ENCODE results near the gene UBE2L5.

Gene UBE2L5

DNA sequence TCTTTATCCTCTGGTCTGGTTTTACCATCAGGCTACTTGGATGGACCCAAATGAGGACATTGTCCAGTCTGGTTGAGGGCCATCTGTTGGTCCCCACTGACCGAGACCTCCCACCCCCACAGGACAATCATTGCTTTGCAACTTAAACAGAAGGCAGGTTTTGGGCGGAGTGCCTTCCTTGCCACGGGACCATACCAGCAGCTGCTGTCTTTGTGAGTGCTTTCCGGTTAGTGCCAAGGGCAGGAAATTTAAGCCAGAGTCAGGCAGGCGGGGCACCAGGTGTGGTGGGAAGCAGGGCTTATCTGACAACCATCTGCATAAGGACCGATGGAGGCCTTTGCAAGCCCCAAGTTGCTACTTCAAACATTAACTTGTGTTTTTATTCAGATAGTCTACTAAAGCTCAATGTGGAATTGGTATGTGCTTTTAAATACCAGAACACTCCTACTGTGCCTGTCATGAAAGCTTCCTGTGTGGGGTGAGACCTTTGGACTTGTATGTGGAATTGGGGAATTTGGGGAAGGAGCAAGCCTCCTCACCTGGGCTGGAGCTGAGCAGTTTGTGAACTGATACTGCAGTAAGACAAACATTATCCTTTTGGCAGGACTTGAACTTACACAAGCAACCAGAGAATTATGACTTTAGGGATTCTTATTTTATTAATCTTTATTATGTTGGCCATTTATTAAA lies 39.3 kb upstream of the UBE2L5 start:
- no peak overlapping the region for H3K4ac ChIP-seq (ENCODE audit: low read length)

DNA sequence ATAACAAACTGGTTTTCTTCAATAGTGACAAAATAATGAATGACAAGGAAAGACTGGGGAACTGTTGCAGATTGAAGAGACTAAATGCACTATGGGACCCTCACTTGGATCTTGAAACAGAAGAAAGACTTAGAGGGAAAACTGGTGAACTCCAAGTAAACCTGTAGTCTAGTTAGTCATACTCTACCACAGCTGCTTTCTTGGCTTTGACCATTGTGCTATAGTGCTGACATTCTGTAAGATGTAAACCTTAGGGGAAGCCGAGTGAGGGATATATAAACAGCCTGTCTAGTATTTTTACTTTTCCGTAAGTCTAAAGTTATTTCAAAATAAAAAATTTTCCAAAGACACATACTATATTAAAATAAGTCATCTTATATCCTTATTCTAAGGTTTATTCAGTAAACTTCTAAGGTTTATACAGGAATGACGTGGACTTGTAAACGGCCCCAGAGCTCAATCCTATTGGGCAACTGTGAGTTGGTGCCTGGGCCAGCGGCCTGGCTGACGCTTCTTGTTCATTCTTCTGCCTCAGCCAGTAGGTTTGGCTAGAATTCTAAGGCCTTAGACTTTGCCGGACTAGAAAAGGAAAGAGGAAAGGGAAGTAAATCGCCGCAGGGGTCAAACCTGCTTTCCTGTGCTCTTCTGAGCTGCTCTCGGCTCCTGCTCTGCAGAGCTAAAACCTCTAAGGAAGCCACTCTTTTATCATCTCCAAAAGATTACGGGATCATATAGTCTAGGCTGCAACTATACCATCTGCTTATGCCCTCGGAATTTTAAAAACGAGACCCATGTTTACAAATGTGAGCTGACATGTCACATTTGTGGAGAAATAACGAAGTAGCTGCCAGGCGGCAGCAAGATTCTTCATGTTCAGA lies 33.6 kb upstream of the UBE2L5 start:
- H2BK12ac ChIP-seq (ENCODE audit: low read length) = no peak overlapping the region
- peak overlapping the region; percentile 42 for H2AFZ ChIP-seq (ENCODE audit: low read length)
- H3K4me2 ChIP-seq (ENCODE audit: insufficient read depth, low read length, poor library complexity, severe bottlenecking) = no peak overlapping the region
- H3K9ac ChIP-seq (ENCODE audit: low read depth, low read length, poor library complexity) = no peak overlapping the region
- no peak overlapping the region for H2BK5ac ChIP-seq (ENCODE audit: low read length)
- no peak overlapping the region for H2AK5ac ChIP-seq (ENCODE audit: low read depth, low read length)
- peaks cover 0 to 8% (median 0%) of the 10 kb centered on the region in 3 experiments for H3K27me3 ChIP-seq (ENCODE audit: control insufficient read depth in 3 of 3, insufficient read depth in 3 of 3, low read depth in 1 of 3, low read length in 3 of 3)
- no peak overlapping the region for H2BK15ac ChIP-seq (ENCODE audit: low read length)
- H3K9me3 ChIP-seq (replicated peaks in 1 of 2; ENCODE audit: control insufficient read depth in 2 of 2, insufficient read depth in 1 of 2, low read depth in 1 of 2, low read length in 2 of 2) = no peaks in the 10 kb centered on the region
- WGBS, 2 donors (ENCODE audit: extremely low coverage in 2 of 2, insufficient read length in 2 of 2, insufficient replicate concordance in 1 of 2) = no CpG with 5 or more reads among the region's 15 CpGs
- H3K36me3 ChIP-seq (replicated peaks in 1 of 2; ENCODE audit: control insufficient read depth in 2 of 2, insufficient read depth in 2 of 2, low read length in 2 of 2) = no peaks in the 10 kb centered on the region
- DNase-seq (ENCODE audit: low spot score) = no peak
- H3K4me1 ChIP-seq (ENCODE audit: control insufficient read depth in 2 of 2, insufficient read depth in 1 of 2, low read depth in 1 of 2, low read length in 2 of 2) = no peaks in the 10 kb centered on the region
- H3K27ac ChIP-seq (replicated peaks; ENCODE audit: low read length) = no peak overlapping the region
- H4K91ac ChIP-seq (ENCODE audit: low read depth, low read length, poor library complexity) = no peak overlapping the region
- H3K18ac ChIP-seq (ENCODE audit: low read length) = no peak overlapping the region
- H4K8ac ChIP-seq (ENCODE audit: low read depth, low read length) = no peak overlapping the region
- H3K14ac ChIP-seq (ENCODE audit: low read length) = no peak overlapping the region
- H3K4me3 ChIP-seq (ENCODE audit: low read length in 2 of 2) = no peak overlapping the region
- H3K79me1 ChIP-seq (ENCODE audit: low read depth, low read length) = no peaks in the 10 kb centered on the region
- no peak overlapping the region for H3K4ac ChIP-seq (ENCODE audit: low read length)
- no peak overlapping the region for H3K23ac ChIP-seq (ENCODE audit: low read depth, low read length, poor library complexity)
- H2BK120ac ChIP-seq (ENCODE audit: low read depth, low read length) = no peak overlapping the region

More for the DNA sequence above, 39.3 kb upstream of the UBE2L5 start:
- Histone ChIP-seq H2AFZ (ENCODE audit: low read length) (no peak overlapping the region), H3K14ac (ENCODE audit: low read length) (no peak overlapping the region), H3K27ac (replicated peaks; ENCODE audit: low read length) (no peak overlapping the region), H3K4me3 (ENCODE audit: low read length in 2 of 2) (no peak overlapping the region), H3K27me3 (ENCODE audit: control insufficient read depth in 3 of 3, insufficient read depth in 3 of 3, low read depth in 1 of 3, low read length in 3 of 3) (peaks cover 0 to 6% (median 0%) of the 10 kb centered on the region in 3 experiments), H3K23ac (ENCODE audit: low read depth, low read length, poor library complexity) (no peak overlapping the region), H2BK5ac (ENCODE audit: low read length) (no peak overlapping the region), H4K8ac (ENCODE audit: low read depth, low read length) (no peak overlapping the region), H2BK12ac (ENCODE audit: low read length) (no peak overlapping the region), H2AK5ac (ENCODE audit: low read depth, low read length) (no peak overlapping the region), H3K9ac (ENCODE audit: low read depth, low read length, poor library complexity) (no peak overlapping the region), H2BK15ac (ENCODE audit: low read length) (no peak overlapping the region), H4K91ac (ENCODE audit: low read depth, low read length, poor library complexity) (no peak overlapping the region), H2BK120ac (ENCODE audit: low read depth, low read length) (no peak overlapping the region), H3K36me3 (replicated peaks in 1 of 2; ENCODE audit: control insufficient read depth in 2 of 2, insufficient read depth in 2 of 2, low read length in 2 of 2) (no peaks in the 10 kb centered on the region), H3K4me2 (ENCODE audit: insufficient read depth, low read length, poor library complexity, severe bottlenecking) (no peak overlapping the region), H3K9me3 (replicated peaks in 1 of 2; ENCODE audit: control insufficient read depth in 2 of 2, insufficient read depth in 1 of 2, low read depth in 1 of 2, low read length in 2 of 2) (no peaks in the 10 kb centered on the region), H3K4me1 (ENCODE audit: control insufficient read depth in 2 of 2, insufficient read depth in 1 of 2, low read depth in 1 of 2, low read length in 2 of 2) (peaks cover 0 to 2% of the 10 kb centered on the region in 2 donors), H3K18ac (ENCODE audit: low read length) (peak overlapping the region; percentile 51), H3K79me1 (ENCODE audit: low read depth, low read length) (no peaks in the 10 kb centered on the region)
- DNase-seq (ENCODE audit: low spot score) = no peak
- no CpG with 5 or more reads among the region's 6 CpGs for WGBS, 2 donors (ENCODE audit: extremely low coverage in 2 of 2, insufficient read length in 2 of 2, insufficient replicate concordance in 1 of 2)

- no peaks in the 10 kb centered on the region for H3K9me3 ChIP-seq (replicated peaks in 1 of 2; ENCODE audit: control insufficient read depth in 2 of 2, insufficient read depth in 1 of 2, low read depth in 1 of 2, low read length in 2 of 2)
- no peak overlapping the region for H3K14ac ChIP-seq (ENCODE audit: low read length)
- peaks cover 0 to 11% (median 0%) of the 10 kb centered on the region in 3 experiments for H3K27me3 ChIP-seq (ENCODE audit: control insufficient read depth in 3 of 3, insufficient read depth in 3 of 3, low read depth in 1 of 3, low read length in 3 of 3)
- H3K18ac ChIP-seq (ENCODE audit: low read length) = no peak overlapping the region
- DNase-seq (ENCODE audit: low spot score) = no peak
- H2BK120ac ChIP-seq (ENCODE audit: low read depth, low read length) = no peak overlapping the region
- H3K36me3 ChIP-seq (replicated peaks in 1 of 2; ENCODE audit: control insufficient read depth in 2 of 2, insufficient read depth in 2 of 2, low read length in 2 of 2) = no peaks in the 10 kb centered on the region
- no peak overlapping the region for H3K4ac ChIP-seq (ENCODE audit: low read length)
- H2AFZ ChIP-seq (ENCODE audit: low read length) = no peak overlapping the region
- no peak overlapping the region for H2BK15ac ChIP-seq (ENCODE audit: low read length)
- H2AK5ac ChIP-seq (ENCODE audit: low read depth, low read length) = no peak overlapping the region
- H3K4me3 ChIP-seq (ENCODE audit: low read length in 2 of 2) = no peak overlapping the region
- no peaks in the 10 kb centered on the region for H3K79me1 ChIP-seq (ENCODE audit: low read depth, low read length)
- no peak overlapping the region for H3K23ac ChIP-seq (ENCODE audit: low read depth, low read length, poor library complexity)
- peaks cover 0 to 3% of the 10 kb centered on the region in 2 donors for H3K4me1 ChIP-seq (ENCODE audit: control insufficient read depth in 2 of 2, insufficient read depth in 1 of 2, low read depth in 1 of 2, low read length in 2 of 2)
- no peak overlapping the region for H3K27ac ChIP-seq (replicated peaks; ENCODE audit: low read length)
- no peak overlapping the region for H4K8ac ChIP-seq (ENCODE audit: low read depth, low read length)
- H2BK5ac ChIP-seq (ENCODE audit: low read length) = no peak overlapping the region
- peak overlapping the region; percentile 42 for H2BK12ac ChIP-seq (ENCODE audit: low read length)
- no CpG with 5 or more reads among the region's 9 CpGs for WGBS, 2 donors (ENCODE audit: extremely low coverage in 2 of 2, insufficient read length in 2 of 2, insufficient replicate concordance in 1 of 2)
- no peak overlapping the region for H3K9ac ChIP-seq (ENCODE audit: low read depth, low read length, poor library complexity)
- no peak overlapping the region for H3K4me2 ChIP-seq (ENCODE audit: insufficient read depth, low read length, poor library complexity, severe bottlenecking)
- no peak overlapping the region for H4K91ac ChIP-seq (ENCODE audit: low read depth, low read length, poor library complexity)
These were observed 30.2 kb upstream of the UBE2L5 start for GRCh38 chr13:30391956-30392680.

- H2AK5ac ChIP-seq (ENCODE audit: low read depth, low read length) = no peak overlapping the region
- H2BK12ac ChIP-seq (ENCODE audit: low read length) = no peak overlapping the region
- H2AFZ ChIP-seq (ENCODE audit: low read length) = no peak overlapping the region
- WGBS, 2 donors (ENCODE audit: extremely low coverage in 2 of 2, insufficient read length in 2 of 2, insufficient replicate concordance in 1 of 2) = no CpG with 5 or more reads among the region's 5 CpGs
- no peaks in the 10 kb centered on the region for H3K36me3 ChIP-seq (replicated peaks in 1 of 2; ENCODE audit: control insufficient read depth in 2 of 2, insufficient read depth in 2 of 2, low read length in 2 of 2)
- no peak overlapping the region for H3K9ac ChIP-seq (ENCODE audit: low read depth, low read length, poor library complexity)
- no peak overlapping the region for H3K27ac ChIP-seq (replicated peaks; ENCODE audit: low read length)
- H3K23ac ChIP-seq (ENCODE audit: low read depth, low read length, poor library complexity) = no peak overlapping the region
- H2BK15ac ChIP-seq (ENCODE audit: low read length) = no peak overlapping the region
- H3K27me3 ChIP-seq (ENCODE audit: control insufficient read depth in 3 of 3, insufficient read depth in 3 of 3, low read depth in 1 of 3, low read length in 3 of 3) = peaks cover 0 to 11% (median 0%) of the 10 kb centered on the region in 3 experiments
- no peak overlapping the region for H2BK5ac ChIP-seq (ENCODE audit: low read length)
- H3K18ac ChIP-seq (ENCODE audit: low read length) = no peak overlapping the region
- no peak overlapping the region for H4K8ac ChIP-seq (ENCODE audit: low read depth, low read length)
- H3K9me3 ChIP-seq (replicated peaks in 1 of 2; ENCODE audit: control insufficient read depth in 2 of 2, insufficient read depth in 1 of 2, low read depth in 1 of 2, low read length in 2 of 2) = no peaks in the 10 kb centered on the region
- no peak overlapping the region for H3K4me3 ChIP-seq (ENCODE audit: low read length in 2 of 2)
- DNase-seq (ENCODE audit: low spot score) = no peak
- no peaks in the 10 kb centered on the region for H3K79me1 ChIP-seq (ENCODE audit: low read depth, low read length)
- H3K4ac ChIP-seq (ENCODE audit: low read length) = no peak overlapping the region
- no peak overlapping the region for H3K14ac ChIP-seq (ENCODE audit: low read length)
- H3K4me2 ChIP-seq (ENCODE audit: insufficient read depth, low read length, poor library complexity, severe bottlenecking) = no peak overlapping the region
- no peak overlapping the region for H2BK120ac ChIP-seq (ENCODE audit: low read depth, low read length)
- H3K4me1 ChIP-seq (ENCODE audit: control insufficient read depth in 2 of 2, insufficient read depth in 1 of 2, low read depth in 1 of 2, low read length in 2 of 2) = peaks cover 0 to 3% of the 10 kb centered on the region in 2 donors
- no peak overlapping the region for H4K91ac ChIP-seq (ENCODE audit: low read depth, low read length, poor library complexity)
These were observed 29.6 kb upstream of the UBE2L5 start for GRCh38 chr13:30392681-30393045.

Measured in neuronal stem cell (in vitro differentiated cells).